Natural killer cell (primary cell): ENCODE results near the gene METTL25B. TPM values are rescaled to one million over a fixed set of nuclear protein-coding genes. Genes with fewer than 3 reads are reported as not detected.

Experiments
- ATAC-seq, 3 donors: fragments of 150-1000 bp in 2 of 3; fragments of 200-7000 bp in 1 of 3; cut with Tn5 transposase; 1 replicate in 1 of 3; 2 replicates in 2 of 3; pipeline ENCODE4 v1.10.0; 2021; ENCODE audit warnings: mild to moderate bottlenecking in 2 of 3, moderate library complexity in 2 of 3
- DNase-seq, 2 donors: peaks; one replicate each; pipeline versions ENCODE4 v3.0.0 to v3.0.0-alpha.2; 2013 to 2021; ENCODE audit warnings: mixed read lengths in 1 of 2
- H3K27ac ChIP-seq: one replicate; pipeline ENCODE4 v1.5.1; 2013; ENCODE audit warnings: mild to moderate bottlenecking, low read length
- H3K27me3 ChIP-seq: one replicate; pipeline ENCODE4 v1.6.1; 2013; ENCODE audit warnings: low read length; ENCODE audit not compliant: control insufficient read depth, insufficient read depth
- H3K36me3 ChIP-seq: one replicate; pipeline ENCODE4 v1.6.1; 2013; ENCODE audit warnings: low read length; ENCODE audit not compliant: control insufficient read depth, insufficient read depth
- H3K4me1 ChIP-seq: one replicate; pipeline ENCODE4 v1.6.1; 2013; ENCODE audit warnings: low read length; ENCODE audit not compliant: control insufficient read depth, insufficient read depth
- H3K4me3 ChIP-seq: one replicate; pipeline ENCODE4 v1.5.1; 2013; ENCODE audit warnings: low read length
- H3K9me3 ChIP-seq: one replicate; pipeline ENCODE4 v1.6.1; 2013; ENCODE audit warnings: low read length; ENCODE audit not compliant: control insufficient read depth, insufficient read depth
- H3K27ac Mint-ChIP-seq, 2 donors: one replicate each; pipeline ENCODE4 v1.8.0; 2022; ENCODE audit warnings: mild to moderate bottlenecking in 2 of 2, mixed read lengths in 2 of 2, moderate library complexity in 1 of 2
- H3K27me3 Mint-ChIP-seq, 2 donors: one replicate each; pipeline ENCODE4 v1.8.0; 2022; ENCODE audit warnings: low read depth in 2 of 2, mixed read lengths in 2 of 2
- H3K36me3 Mint-ChIP-seq: one replicate; pipeline ENCODE4 v1.8.0; 2022; ENCODE audit warnings: mixed read lengths
- H3K4me1 Mint-ChIP-seq, 2 donors: one replicate each; pipeline ENCODE4 v1.8.0; 2022; ENCODE audit warnings: mixed read lengths in 2 of 2
- H3K4me3 Mint-ChIP-seq: one replicate; pipeline ENCODE4 v1.8.0; 2022; ENCODE audit warnings: mild to moderate bottlenecking, moderate library complexity, mixed read lengths
- H3K9me3 Mint-ChIP-seq, 2 donors: one replicate each; pipeline ENCODE4 v1.8.0; 2022; ENCODE audit warnings: mixed read lengths in 2 of 2
- WGBS: methylation state at CpG from one replicate; pipeline ENCODE4 v1.1.7; 2013; ENCODE audit warnings: missing lambda C conversion rate; ENCODE audit not compliant: insufficient coverage; 5-methylcytosine and 5-hydroxymethylcytosine counted together
- intact Hi-C: fragments of 100-400 bp; cut with micrococcal nuclease; formaldehyde crosslinking; loops from one replicate; pipeline ENCODE4 v1.14.2; 2022
- total RNA-seq, 4 donors: library from RNA; stranded (reverse); fragments of 120-200 nt in 1 of 4; gene quantifications; one replicate each; pipeline versions ENCODE4 v1.2.3 to v1.2.4, GENCODE V29; 2013 to 2022
- TF ChIP-seq, protein P1 (sequence below): fragments of 200-600 bp; IDR thresholded peaks from one replicate; pipeline ENCODE4 v1.8.0; 2022; ENCODE audit warnings: antibody characterized with exemption

The METTL25B gene
- total RNA-seq, 3 donors from 2014 or later (not counting 1 experiment from before 2014, with no cell fraction given): 23.5 to 25.3 (median 23.8) TPM

DNA sequence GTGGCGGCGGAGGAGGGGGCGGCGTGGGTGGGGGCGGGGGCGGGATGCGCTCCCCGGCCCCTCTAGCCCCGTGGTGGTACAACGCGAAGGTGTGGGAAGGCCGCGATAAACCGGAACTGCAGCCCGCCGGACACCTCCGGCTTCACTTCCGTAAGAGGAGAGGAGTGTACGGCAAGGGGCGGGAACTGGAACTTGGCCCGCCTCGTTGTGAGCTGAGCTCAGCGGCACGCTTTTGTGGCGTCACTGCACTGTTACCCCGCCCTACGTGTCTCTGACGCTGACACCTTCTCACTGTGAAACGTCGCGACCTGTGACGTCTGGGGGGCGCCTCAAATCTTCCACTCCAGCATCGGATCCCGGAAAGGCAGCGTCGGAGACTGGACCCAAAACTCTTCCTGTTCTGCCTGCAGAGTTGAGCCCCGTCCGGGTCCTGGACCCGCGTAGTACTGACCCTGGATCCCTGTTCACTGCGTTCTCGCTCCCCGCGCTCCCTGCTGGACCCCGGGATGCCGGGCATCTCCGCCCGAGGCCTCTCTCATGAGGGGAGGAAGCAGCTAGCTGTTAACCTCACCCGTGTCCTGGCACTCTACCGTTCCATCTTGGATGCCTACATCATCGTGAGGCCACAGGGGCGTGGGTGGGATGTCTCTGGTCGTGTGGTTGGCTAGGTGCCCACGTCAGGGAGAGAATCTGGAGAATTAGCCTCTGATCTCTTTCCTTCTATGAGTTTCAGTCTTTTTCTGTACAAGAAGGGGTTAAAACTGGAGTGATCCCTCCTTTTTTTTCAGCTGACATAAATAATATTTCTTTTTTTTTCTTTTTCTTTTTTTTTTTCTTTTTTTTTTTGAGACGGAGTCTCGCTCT is 562 bp downstream of the METTL25B start, which contains the start of gene ISG20L2:
TSS of gene ISG20L2 (minus strand) at position 168 of the 864 bp plus-strand sequence. CDS start 1,114 bp downstream, outside the sequence.
- peak within 1 kb of the TSS; percentile 99 for H3K27ac ChIP-seq
- H3K36me3 ChIP-seq: peaks cover 20% of the 10 kb centered on the region
- Mint-ChIP-seq H3K27me3 (no peaks in the 10 kb centered on the region), H3K27ac (no peak within 1 kb of the TSS), H3K4me3 (peak within 1 kb of the TSS; percentile 98), H3K36me3 (peaks cover 2% of the 10 kb centered on the region), H3K4me1 (peaks cover 15 to 24% of the 10 kb centered on the region in 2 donors), H3K9me3 (no peaks in the 10 kb centered on the region)
- no peaks in the 10 kb centered on the region for H3K27me3 ChIP-seq
- H3K9me3 ChIP-seq: no peaks in the 10 kb centered on the region
- peaks cover 45% of the 10 kb centered on the region for H3K4me1 ChIP-seq
- DNase-seq: peak; percentile 95 to 99
- peak within 1 kb of the TSS; percentile 98 for H3K4me3 ChIP-seq
- TF ChIP-seq, protein P1, sequence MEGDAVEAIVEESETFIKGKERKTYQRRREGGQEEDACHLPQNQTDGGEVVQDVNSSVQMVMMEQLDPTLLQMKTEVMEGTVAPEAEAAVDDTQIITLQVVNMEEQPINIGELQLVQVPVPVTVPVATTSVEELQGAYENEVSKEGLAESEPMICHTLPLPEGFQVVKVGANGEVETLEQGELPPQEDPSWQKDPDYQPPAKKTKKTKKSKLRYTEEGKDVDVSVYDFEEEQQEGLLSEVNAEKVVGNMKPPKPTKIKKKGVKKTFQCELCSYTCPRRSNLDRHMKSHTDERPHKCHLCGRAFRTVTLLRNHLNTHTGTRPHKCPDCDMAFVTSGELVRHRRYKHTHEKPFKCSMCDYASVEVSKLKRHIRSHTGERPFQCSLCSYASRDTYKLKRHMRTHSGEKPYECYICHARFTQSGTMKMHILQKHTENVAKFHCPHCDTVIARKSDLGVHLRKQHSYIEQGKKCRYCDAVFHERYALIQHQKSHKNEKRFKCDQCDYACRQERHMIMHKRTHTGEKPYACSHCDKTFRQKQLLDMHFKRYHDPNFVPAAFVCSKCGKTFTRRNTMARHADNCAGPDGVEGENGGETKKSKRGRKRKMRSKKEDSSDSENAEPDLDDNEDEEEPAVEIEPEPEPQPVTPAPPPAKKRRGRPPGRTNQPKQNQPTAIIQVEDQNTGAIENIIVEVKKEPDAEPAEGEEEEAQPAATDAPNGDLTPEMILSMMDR: no peak
- ATAC-seq: peak; percentile 92 to 98 (median 92)
- intact Hi-C loops: loop anchor here (1.0 to 5.0 kb wide), 4 partner anchors 12 to 447 kb away; partner anchors contain the start of genes MRPL24, NTRK1, PRCC and SMG5
- 3% methylated on average over 56 of the region's 57 CpGs for WGBS

DNA sequence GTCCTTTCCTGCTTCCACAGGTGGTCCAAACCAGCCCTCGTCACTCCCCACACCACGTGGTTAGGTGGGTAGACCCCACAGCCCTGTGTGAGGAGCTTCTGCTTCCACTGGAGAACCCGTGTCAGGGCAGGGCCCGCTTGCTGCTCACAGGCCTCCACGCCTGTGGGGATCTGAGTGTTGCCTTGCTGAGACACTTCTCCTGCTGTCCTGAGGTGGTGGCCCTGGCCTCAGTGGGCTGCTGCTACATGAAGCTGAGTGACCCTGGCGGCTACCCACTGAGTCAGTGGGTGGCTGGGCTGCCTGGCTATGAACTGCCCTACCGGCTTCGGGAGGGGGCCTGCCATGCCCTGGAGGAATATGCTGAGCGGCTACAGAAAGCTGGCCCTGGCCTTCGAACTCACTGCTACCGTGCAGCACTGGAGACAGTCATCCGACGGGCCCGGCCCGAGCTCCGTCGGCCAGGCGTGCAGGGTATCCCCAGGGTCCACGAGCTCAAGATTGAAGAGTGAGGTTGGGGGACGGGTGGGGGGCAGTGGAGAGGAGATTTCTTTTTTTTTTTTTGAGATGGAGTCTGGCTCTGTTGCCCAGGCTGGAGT is 5.8 kb downstream of the METTL25B start:
- Histone ChIP-seq H3K4me3 (no peak overlapping the region), H3K36me3 (peaks cover 22% of the 10 kb centered on the region), H3K27me3 (no peaks in the 10 kb centered on the region), H3K27ac (no peak overlapping the region), H3K9me3 (no peaks in the 10 kb centered on the region), H3K4me1 (peaks cover 5% of the 10 kb centered on the region)
- H3K27ac Mint-ChIP-seq: no peak overlapping the region
- H3K4me3 Mint-ChIP-seq: no peak overlapping the region
- no peaks in the 10 kb centered on the region for H3K27me3 Mint-ChIP-seq
- TF ChIP-seq, protein P1: no peak
- peaks cover 1 to 16% of the 10 kb centered on the region in 2 donors for H3K4me1 Mint-ChIP-seq
- 96% methylated on average over 20 of the region's 20 CpGs for WGBS
- ATAC-seq: no peak
- no peak for DNase-seq
- intact Hi-C loops: no loop called here
- no peaks in the 10 kb centered on the region for H3K36me3 Mint-ChIP-seq
- no peaks in the 10 kb centered on the region for H3K9me3 Mint-ChIP-seq

DNA sequence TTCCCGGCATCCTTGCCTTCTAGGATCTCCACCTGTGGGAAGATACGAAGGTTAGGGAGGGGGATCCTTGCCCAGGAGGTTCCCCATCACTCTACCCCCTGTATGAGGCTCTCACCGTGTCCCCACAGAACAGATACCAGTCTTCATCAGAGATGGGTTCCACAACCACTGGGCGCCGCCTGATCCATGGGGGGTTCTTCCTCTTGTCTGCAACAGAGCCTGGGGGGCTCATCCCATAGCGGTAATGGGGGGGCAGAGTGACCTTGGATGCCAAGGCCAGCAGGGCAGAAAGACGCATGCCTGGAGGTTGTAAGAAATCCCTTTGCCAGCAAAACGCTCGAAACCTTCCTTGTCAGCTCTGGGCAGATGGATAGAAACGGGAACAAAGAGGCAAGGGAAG is 10.1 kb downstream of the METTL25B start:
- Mint-ChIP-seq H3K4me3 (no peak overlapping the region), H3K27ac (peak overlapping the region in 1 of 2 donors; percentile 70), H3K27me3 (no peaks in the 10 kb centered on the region), H3K9me3 (no peaks in the 10 kb centered on the region), H3K36me3 (no peaks in the 10 kb centered on the region), H3K4me1 (peaks cover 20 to 23% of the 10 kb centered on the region in 2 donors)
- intact Hi-C loops: no loop called here
- Histone ChIP-seq H3K36me3 (peaks cover 24% of the 10 kb centered on the region), H3K9me3 (no peaks in the 10 kb centered on the region), H3K4me1 (peaks cover 13% of the 10 kb centered on the region), H3K4me3 (no peak overlapping the region), H3K27ac (no peak overlapping the region), H3K27me3 (no peaks in the 10 kb centered on the region)
- ATAC-seq (no peak), DNase-seq (peak in 1 of 2 donors; percentile 2)
- TF ChIP-seq, protein P1: no peak
- WGBS: 95% methylated on average over 8 of the region's 10 CpGs
